GM23248 (cell line): ENCODE results near the gene GRAMD1A.

Experiments
- EZH2 ChIP-seq: fragments of 200-600 bp; sonication (generic); IDR thresholded peaks from 2 replicates; pipeline ENCODE4 v1.6.1; 2018; ENCODE audit warnings: antibody characterized with exemption, mild to moderate bottlenecking; ENCODE audit not compliant: insufficient read depth, poor library complexity, severe bottlenecking
- EZH2phosphoT487 ChIP-seq: fragments of 200-600 bp; sonication (generic); IDR thresholded peaks from 2 replicates; pipeline ENCODE4 v1.6.1; 2018; ENCODE audit warnings: antibody characterized with exemption, moderate library complexity, mild to moderate bottlenecking, low read depth; ENCODE audit not compliant: insufficient read depth

- TF ChIP-seq EZH2 (no peak), EZH2phosphoT487 (no peak)
These were observed 61.7 kb downstream of the GRAMD1A start for GRCh38 chr19:35061583-35062373.
